ENCODE data around the gene ERCC8. TPM values are rescaled to one million over a fixed set of nuclear protein-coding genes. Genes with fewer than 3 reads are reported as not detected.
A peak's percentile ranks its signal among the peaks of the same experiment; 100 is the strongest.

Gene ERCC8
- total and polyA plus RNA-seq, 2 of the 13 experiments (the other 11 are each of a cell fraction or from before 2014, with no cell fraction given), result 24.4 to 35.2 TPM

DNA sequence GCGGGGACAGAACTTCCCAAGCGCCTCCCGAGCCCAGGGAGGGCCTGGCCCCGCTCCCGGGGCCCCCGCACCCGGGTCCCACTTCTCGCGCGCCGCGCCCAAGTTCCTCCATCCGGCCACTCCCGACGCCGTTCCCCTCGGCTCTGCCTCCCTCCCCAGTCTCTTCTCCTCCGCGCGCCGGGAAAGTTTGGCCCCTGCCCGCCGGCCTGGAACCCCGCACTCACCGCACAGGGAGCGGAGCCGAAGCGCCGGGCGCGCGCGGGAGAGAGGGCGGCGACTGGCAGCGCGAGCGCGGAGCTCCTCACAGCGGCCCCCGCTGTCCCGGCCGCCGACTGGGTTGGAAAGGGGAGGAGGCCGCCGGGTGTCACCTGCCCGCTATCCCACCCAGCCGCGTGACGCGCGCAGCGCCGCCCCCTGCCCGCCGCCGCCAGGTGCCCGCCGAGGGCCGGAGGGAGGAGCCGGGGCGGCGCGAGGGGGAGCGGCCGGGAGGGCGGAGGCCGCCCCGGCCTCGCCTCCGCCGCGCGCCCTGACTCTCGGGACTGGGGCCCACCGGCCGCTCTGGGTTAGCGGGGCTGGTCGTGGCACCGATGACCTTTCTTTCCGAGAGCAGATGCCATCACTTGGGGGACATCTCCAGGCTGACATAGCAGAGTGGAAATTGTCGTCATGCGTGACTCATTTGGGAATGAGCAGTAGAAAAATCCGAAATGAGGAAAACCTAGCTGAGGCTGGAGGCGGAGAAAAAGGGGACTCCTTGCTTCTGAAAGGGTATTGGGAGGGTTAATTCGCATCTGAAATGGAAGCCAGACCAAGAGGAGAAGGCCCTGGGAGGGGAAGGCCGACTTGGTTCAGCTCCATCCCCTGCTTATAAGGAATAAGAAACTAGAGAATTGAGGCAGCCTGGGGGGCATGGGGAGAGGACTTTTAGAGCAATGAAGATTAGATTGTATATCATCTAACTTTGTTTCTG lies 100.6 kb downstream of the ERCC8 start, which contains the start of gene ELOVL7 (continued):
- TF ChIP-seq ZNF574 (CRISPR knock-in tag; IDR thresholded peaks at IDR 0.05), result peak; percentile 71; the same call in 1 of the 2 replicates
- peak; percentile 60 for TF ChIP-seq FOSL2 (CRISPR knock-in tag; IDR thresholded peaks at IDR 0.05)
- TF ChIP-seq PITX1 (CRISPR knock-in tag; IDR thresholded peaks at IDR 0.05), result no peak
- TF ChIP-seq JUN (CRISPR knock-in tag; IDR thresholded peaks at IDR 0.05), result no peak
- peak; percentile 48; the same call in 1 of the 2 replicates for TF ChIP-seq ZNF280B (CRISPR knock-in tag; IDR thresholded peaks at IDR 0.05; ENCODE audit: borderline replicate concordance)
- TF ChIP-seq NPAS2 (CRISPR knock-in tag; IDR thresholded peaks at IDR 0.05; ENCODE audit: borderline replicate concordance), result no peak
- TF ChIP-seq ZKSCAN5 (CRISPR knock-in tag; IDR thresholded peaks at IDR 0.05), result no peak
